ENCODE results near the gene COL23A1. TPM values are rescaled to one million over a fixed set of nuclear protein-coding genes. Genes with fewer than 3 reads are reported as not detected.

The COL23A1 gene
- total and polyA plus RNA-seq, 2 of the 8 experiments (the other 6 are each of a cell fraction or from before 2014, with no cell fraction given), result 3.1 to 4.7 TPM

DNA sequence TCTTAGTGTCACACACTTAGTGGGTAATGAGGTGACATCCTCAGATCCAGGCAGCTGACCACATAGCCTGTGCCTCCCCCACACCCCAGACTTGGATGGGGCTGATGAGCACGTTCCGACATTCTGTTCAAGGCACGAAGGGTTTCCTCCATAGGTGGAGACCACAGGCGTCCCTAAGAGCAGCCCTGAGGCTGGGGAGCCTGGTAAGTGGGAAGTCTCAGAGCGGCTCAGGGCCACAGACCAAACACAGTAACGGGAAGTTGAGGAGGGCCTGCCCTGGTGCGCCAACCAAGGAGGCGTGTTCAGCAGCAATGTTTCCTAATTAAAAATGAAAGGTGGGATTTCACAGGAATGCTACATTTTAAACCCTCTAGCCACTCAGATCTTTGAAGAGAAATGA lies 255.3 kb downstream of the COL23A1 start:
- Histone ChIP-seq H3K9ac (replicated peaks in 1 of 4; ENCODE audit: extremely low read depth in 1 of 4, low read depth in 3 of 4, low read length in 3 of 4) (no peak overlapping the region), H3K23ac (ENCODE audit: insufficient read length) (no peak overlapping the region), H3K79me1 (ENCODE audit: low read depth, low read length) (no peaks in the 10 kb centered on the region), H3K36me3 (ENCODE audit: control insufficient read depth in 2 of 4, insufficient read depth in 4 of 4, low read length in 3 of 4) (no peaks in the 10 kb centered on the region), H2BK15ac (ENCODE audit: low read length) (no peak overlapping the region), H3K27me3 (replicated peaks in 1 of 4; ENCODE audit: control insufficient read depth in 3 of 4, extremely low read depth in 1 of 4, insufficient read depth in 3 of 4, low read length in 3 of 4) (no peaks in the 10 kb centered on the region), H2BK120ac (replicated peaks; ENCODE audit: low read depth, low read length) (no peak overlapping the region), H2AK5ac (ENCODE audit: low read depth, low read length) (no peak overlapping the region), H3K4me2 (ENCODE audit: insufficient read depth in 1 of 2, low read depth in 2 of 2, low read length in 2 of 2) (no peak overlapping the region), H2AFZ (ENCODE audit: low read length) (no peak overlapping the region), H3K79me2 (ENCODE audit: control insufficient read depth in 1 of 2, insufficient read depth in 2 of 2, low read length in 2 of 2) (no peaks in the 10 kb centered on the region), H2BK5ac (ENCODE audit: low read depth, low read length) (no peak overlapping the region), H2BK12ac (ENCODE audit: low read depth, low read length) (no peak overlapping the region), H4K5ac (ENCODE audit: insufficient read length, low read depth, low read length) (no peak overlapping the region), H3K56ac (replicated peaks; ENCODE audit: insufficient read length, low read depth, low read length) (no peak overlapping the region), H3K18ac (ENCODE audit: extremely low read depth, low read length) (no peak overlapping the region), H3K14ac (ENCODE audit: insufficient read length) (no peak overlapping the region), H4K20me1 (replicated peaks in 1 of 2; ENCODE audit: control insufficient read depth in 1 of 2, insufficient read depth in 2 of 2, low read length in 2 of 2) (peaks cover 0 to 2% of the 10 kb centered on the region in 2 experiments), H4K91ac (replicated peaks; ENCODE audit: insufficient read length, low read length) (no peak overlapping the region), H3K4me3 (ENCODE audit: extremely low read depth in 1 of 4, insufficient read depth in 2 of 4, low read depth in 3 of 4, low read length in 4 of 4) (no peak overlapping the region), H3K27ac (ENCODE audit: low read depth, low read length) (no peak overlapping the region), H2BK20ac (ENCODE audit: low read length) (no peak overlapping the region), H3K4ac (replicated peaks; ENCODE audit: insufficient read length, low read depth, low read length) (no peak overlapping the region), H4K8ac (ENCODE audit: extremely low read depth, insufficient read depth, low read length) (no peak overlapping the region), H3K9me3 (ENCODE audit: insufficient read depth in 2 of 2, low read depth in 1 of 2, low read length in 1 of 2) (no peaks in the 10 kb centered on the region), H3K4me1 (replicated peaks in 1 of 4; ENCODE audit: control insufficient read depth in 3 of 4, insufficient read depth in 4 of 4, low read length in 3 of 4) (peaks cover 0 to 5% (median 0%) of the 10 kb centered on the region in 4 experiments; a peak in 1 of 7 replicates), H3K23me2 (ENCODE audit: low read depth, low read length) (0 out of 2 replicates have a peak, but pooled peaks cover under 1% of the 10 kb centered on the region)
- ChIA-PET POLR2A (ENCODE audit: partially characterized antibody) (no interaction called here), CTCF (ENCODE audit: partially characterized antibody) (no interaction called here)
- 87% methylated on average over 8 of the region's 8 CpGs; no CpG with 5 or more reads in 1 of the 2 experiments for WGBS, 2 experiments (ENCODE audit: extremely low coverage in 1 of 2, insufficient coverage in 1 of 2, insufficient read length in 1 of 2, insufficient replicate concordance in 2 of 2, low coverage in 1 of 2, low lambda C conversion rate in 2 of 2, missing lambda C conversion rate in 1 of 2)
- TF ChIP-seq SIN3A (conservative IDR thresholded peaks at IDR 0.05 in 1 of 2, IDR thresholded peaks at IDR 0.05 in 1 of 2; ENCODE audit: low read depth in 1 of 2, low read length in 2 of 2), result no peak
- TF ChIP-seq GABPA (IDR thresholded peaks at IDR 0.05; ENCODE audit: borderline replicate concordance, insufficient read depth, low read length), result no peak
- TF ChIP-seq RFX5 (IDR thresholded peaks at IDR 0.05; ENCODE audit: borderline replicate concordance, low read depth, low read length), result no peak
- no peak for TF ChIP-seq PHF8 (conservative IDR thresholded peaks at IDR 0.05; ENCODE audit: low read depth, low read length)
- no peak for TF ChIP-seq SP4 (IDR thresholded peaks at IDR 0.05; ENCODE audit: low read length)
- TF ChIP-seq, protein P1, sequence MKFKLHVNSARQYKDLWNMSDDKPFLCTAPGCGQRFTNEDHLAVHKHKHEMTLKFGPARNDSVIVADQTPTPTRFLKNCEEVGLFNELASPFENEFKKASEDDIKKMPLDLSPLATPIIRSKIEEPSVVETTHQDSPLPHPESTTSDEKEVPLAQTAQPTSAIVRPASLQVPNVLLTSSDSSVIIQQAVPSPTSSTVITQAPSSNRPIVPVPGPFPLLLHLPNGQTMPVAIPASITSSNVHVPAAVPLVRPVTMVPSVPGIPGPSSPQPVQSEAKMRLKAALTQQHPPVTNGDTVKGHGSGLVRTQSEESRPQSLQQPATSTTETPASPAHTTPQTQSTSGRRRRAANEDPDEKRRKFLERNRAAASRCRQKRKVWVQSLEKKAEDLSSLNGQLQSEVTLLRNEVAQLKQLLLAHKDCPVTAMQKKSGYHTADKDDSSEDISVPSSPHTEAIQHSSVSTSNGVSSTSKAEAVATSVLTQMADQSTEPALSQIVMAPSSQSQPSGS (IDR thresholded peaks at IDR 0.05; ENCODE audit: low read length), result no peak
- TF ChIP-seq YY1 (IDR thresholded peaks at IDR 0.05; ENCODE audit: low read depth, low read length), result no peak
- FAIRE-seq, result no peak
- DNase-seq (ENCODE audit: low read depth in 1 of 2, low spot score in 2 of 2), result no peak

All from H1 (cell line).